A673 (cell line): ENCODE results near the gene PROSER3. TPM values are rescaled to one million over a fixed set of nuclear protein-coding genes. Genes with fewer than 3 reads are reported as not detected.
"Not testable (repeated sequence)": the region's sequence is repeated elsewhere in the genome, so short reads cannot be mapped to it uniquely, and the experiment has no call there.

ENCODE experiments used
- BruUV-seq: library from RNA; stranded (reverse); fragments of 400-500 nt; replicated peaks from 2 replicates; lab custom pipeline; 2021; lab: Mats Ljungman, UMichigan
- CTCF ChIA-PET: fragments of 300-600 bp; sonication (Branson Sonifier 250); formaldehyde crosslinking; loops from one replicate; lab custom pipeline; 2022; ENCODE audit warnings: antibody characterized with exemption; lab: Charles Lee
- POLR2A ChIA-PET: fragments of 300-600 bp; sonication (Branson Sonifier 250); formaldehyde crosslinking; loops from one replicate; lab custom pipeline; 2022; ENCODE audit warnings: antibody characterized with exemption; ENCODE audit not compliant: low non-redundant PET; lab: Charles Lee
- DNase-seq: peaks from one replicate; pipeline ENCODE4 v3.0.0-alpha.2; 2015; ENCODE audit warnings: low spot score
- H3K27ac ChIP-seq: fragments of 200-600 bp; sonication (generic); 2 replicates; pipeline ENCODE4 v1.5.1; 2016; ENCODE audit warnings: mixed run types, low read depth, mild to moderate bottlenecking, mixed read lengths, antibody characterized with exemption, low read length; ENCODE audit not compliant: poor library complexity, severe bottlenecking
- H3K27me3 ChIP-seq: fragments of 200-600 bp; sonication (generic); replicated peaks from 2 replicates; pipeline ENCODE4 v1.6.1; 2017; ENCODE audit warnings: mixed run types, low read depth, mild to moderate bottlenecking, mixed read lengths, antibody characterized with exemption, low read length; ENCODE audit not compliant: insufficient read depth, poor library complexity
- H3K36me3 ChIP-seq: fragments of 200-600 bp; sonication (generic); 2 replicates; pipeline ENCODE4 v1.6.1; 2016; ENCODE audit warnings: mixed run types, mild to moderate bottlenecking, mixed read lengths, antibody characterized with exemption, low read length; ENCODE audit not compliant: insufficient read depth, poor library complexity, severe bottlenecking
- H3K4me1 ChIP-seq: fragments of 200-600 bp; sonication (generic); 2 replicates; pipeline ENCODE4 v1.6.1; 2017; ENCODE audit warnings: mixed run types, mild to moderate bottlenecking, mixed read lengths, antibody characterized with exemption, low read length; ENCODE audit not compliant: insufficient read depth, poor library complexity, severe bottlenecking
- H3K4me3 ChIP-seq: fragments of 200-600 bp; sonication (generic); 2 replicates; pipeline ENCODE4 v1.5.1; 2016; ENCODE audit warnings: low read depth, mixed run types, mild to moderate bottlenecking, mixed read lengths, low read length; ENCODE audit not compliant: poor library complexity, severe bottlenecking
- H3K9me3 ChIP-seq: fragments of 200-600 bp; sonication (generic); 2 replicates; pipeline ENCODE4 v1.6.1; 2016; ENCODE audit warnings: mixed run types, low read depth, mild to moderate bottlenecking, mixed read lengths, antibody characterized with exemption, low read length; ENCODE audit not compliant: poor library complexity, severe bottlenecking
- CTCF ChIP-seq: fragments of 300-800, 200-600 bp; sonication (generic); conservative IDR thresholded peaks from 2 replicates; pipeline ENCODE4 v1.5.1; 2017; ENCODE audit warnings: low read depth, mild to moderate bottlenecking, antibody characterized with exemption, low read length, moderate library complexity, mixed read lengths
- EZH2 ChIP-seq: fragments of 200-600 bp; sonication (generic); IDR thresholded peaks from 2 replicates; pipeline ENCODE4 v1.6.1; 2017; ENCODE audit warnings: borderline replicate concordance, low read depth, mild to moderate bottlenecking, mixed read lengths, antibody characterized with exemption, low read length; ENCODE audit not compliant: poor library complexity, severe bottlenecking
- intact Hi-C: fragments of 100-400 bp; cut with micrococcal nuclease; formaldehyde crosslinking; loops from one replicate; pipeline ENCODE4 v1.10.0; 2022; ENCODE audit not compliant: unreplicated experiment
- total RNA-seq: library from RNA; stranded (reverse); gene quantifications from 2 replicates; pipeline ENCODE4 v1.2.3, GENCODE V29; 2021

PROSER3 gene
- total RNA-seq, 1 experiment from 2014 or later = 38.4 TPM

DNA sequence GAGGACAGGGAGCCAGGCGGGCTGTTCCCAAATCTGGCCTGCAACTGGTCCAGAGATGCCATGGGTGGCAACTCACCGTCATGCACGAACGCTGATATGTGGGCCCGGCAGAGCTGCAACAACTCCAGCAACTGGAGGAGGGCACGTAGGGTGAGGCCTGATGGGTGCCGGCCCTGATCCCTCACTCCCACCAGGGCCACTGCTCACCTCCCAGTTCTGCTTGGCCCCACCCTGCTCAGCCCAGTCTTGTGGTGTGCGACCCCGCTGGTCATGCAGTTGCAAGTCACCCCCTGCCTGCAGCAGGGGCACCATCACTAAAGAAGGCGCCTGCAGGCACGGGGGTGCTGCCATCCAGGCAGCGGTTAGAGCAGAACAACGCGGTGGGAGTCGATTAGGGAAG, 34.3 kb downstream of the PROSER3 start:
- Histone ChIP-seq H3K27ac (no peak overlapping the region), H3K27me3 (peaks cover 9% of the 10 kb centered on the region), H3K4me3 (no peak overlapping the region), H3K4me1 (no peaks in the 10 kb centered on the region), H3K36me3 (no peaks in the 10 kb centered on the region), H3K9me3 (no peaks in the 10 kb centered on the region)
- no peak for DNase-seq
- intact Hi-C loops = no loop called here
- BruUV-seq = no TSS peak
- TF ChIP-seq EZH2 = no peak
- TF ChIP-seq CTCF = no peak
- ChIA-PET CTCF (no interaction called here), POLR2A (no interaction called here)

DNA sequence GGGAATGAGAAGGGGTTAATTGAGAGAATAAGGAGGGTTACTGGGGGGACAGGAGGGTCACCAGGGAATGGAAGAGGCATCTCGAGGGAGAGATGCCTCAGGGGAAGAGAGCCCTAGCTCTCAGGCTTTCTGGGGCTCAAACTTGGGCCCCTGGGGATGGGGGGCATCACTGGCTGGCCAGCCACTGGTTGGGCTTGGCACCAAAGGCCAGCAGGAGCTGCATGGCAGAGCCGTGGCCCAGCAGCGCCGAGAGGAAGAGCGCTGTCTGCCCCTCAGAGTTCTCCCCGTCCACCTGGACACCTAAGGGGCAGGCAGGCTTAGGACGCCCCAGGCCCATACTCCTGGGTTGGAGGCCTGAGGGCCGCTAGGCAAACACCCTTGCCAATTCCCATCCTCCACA, 34.9 kb downstream of the PROSER3 start:
- intact Hi-C loops = no loop called here
- BruUV-seq = no TSS peak
- H3K36me3 ChIP-seq = no peaks in the 10 kb centered on the region
- H3K4me1 ChIP-seq = no peaks in the 10 kb centered on the region
- POLR2A ChIA-PET = no interaction called here
- CTCF ChIA-PET = no interaction called here
- peaks cover 14% of the 10 kb centered on the region for H3K27me3 ChIP-seq
- DNase-seq = no peak
- no peaks in the 10 kb centered on the region for H3K9me3 ChIP-seq
- no peak overlapping the region for H3K27ac ChIP-seq
- TF ChIP-seq CTCF = no peak
- no peak overlapping the region for H3K4me3 ChIP-seq

DNA sequence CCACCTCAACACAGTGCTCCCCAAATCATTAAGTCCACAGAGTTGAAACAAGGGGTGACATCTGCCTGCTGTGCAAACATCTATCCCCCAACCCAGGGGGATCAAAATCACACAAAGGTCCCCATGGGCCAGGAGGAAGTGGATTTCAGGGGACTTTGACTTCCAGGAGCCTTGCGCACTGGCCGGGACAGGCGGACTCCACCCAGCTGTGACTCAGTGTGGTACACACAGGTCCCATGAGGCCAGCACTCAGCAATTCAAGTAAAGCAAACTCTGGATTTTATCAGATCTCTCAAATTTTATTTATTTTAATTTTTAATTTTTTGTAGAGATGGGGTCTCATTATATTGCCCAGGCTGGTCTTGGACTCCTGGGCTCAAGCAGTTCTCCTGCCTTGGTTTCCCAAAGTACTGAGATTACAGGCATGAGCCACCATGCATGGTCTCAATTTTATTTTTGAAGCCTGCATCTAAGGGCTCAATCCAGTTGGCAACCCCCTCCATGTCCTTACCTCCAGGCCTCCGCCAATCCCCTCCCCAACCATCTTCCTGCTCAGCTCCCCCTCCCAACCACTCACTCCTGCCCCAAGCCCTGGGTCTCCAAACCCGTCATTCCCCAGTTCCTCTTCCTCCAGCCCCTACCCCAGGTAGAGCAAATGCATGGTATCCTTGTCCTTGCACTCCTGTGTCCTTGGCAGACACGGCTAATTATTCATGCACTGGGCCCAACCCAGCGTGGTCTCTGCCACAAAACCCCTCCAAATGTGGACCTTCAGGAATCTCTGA, 35.6 kb downstream of the PROSER3 start:
- ChIA-PET CTCF (no interaction called here), POLR2A (no interaction called here)
- Histone ChIP-seq H3K27ac (no peak overlapping the region), H3K4me3 (no peak overlapping the region), H3K36me3 (no peaks in the 10 kb centered on the region), H3K27me3 (peaks cover 16% of the 10 kb centered on the region), H3K4me1 (no peaks in the 10 kb centered on the region), H3K9me3 (no peaks in the 10 kb centered on the region)
- no TSS peak for BruUV-seq
- intact Hi-C loops = no loop called here
- DNase-seq = no peak
- TF ChIP-seq CTCF = no peak
- no peak for TF ChIP-seq EZH2

DNA sequence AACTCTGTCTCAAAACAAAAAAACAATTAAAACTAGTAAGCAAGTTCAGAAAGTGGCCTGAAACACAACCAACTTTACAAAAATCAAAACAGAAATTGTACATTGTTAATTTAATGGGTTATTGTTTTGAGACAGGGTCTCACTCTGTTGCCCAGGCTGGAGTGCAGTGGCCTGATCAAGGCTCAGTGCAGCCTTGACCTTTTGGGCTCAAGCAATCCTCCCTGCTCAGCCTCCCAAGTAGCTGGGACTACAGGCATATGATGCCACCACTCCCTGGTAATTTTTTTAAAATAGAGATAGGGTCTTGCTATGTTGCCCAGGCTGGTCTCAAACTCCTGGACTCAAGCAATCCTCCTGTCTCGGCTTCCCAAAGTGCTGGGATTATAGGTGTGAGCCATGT, 37.6 kb downstream of the PROSER3 start:
- H3K36me3 ChIP-seq, H3K4me3 ChIP-seq, POLR2A ChIA-PET, intact Hi-C loops, BruUV-seq, DNase-seq, H3K4me1 ChIP-seq, H3K9me3 ChIP-seq, H3K27ac ChIP-seq, CTCF ChIA-PET: not testable (repeated sequence)
- H3K27me3 ChIP-seq = peaks cover 16% of the 10 kb centered on the region
